Keratinocyte (primary cell): Measurements from ENCODE around the gene RPA1.
"Not testable (repeated sequence)": the region's sequence is repeated elsewhere in the genome, so short reads cannot be mapped to it uniquely, and the experiment has no call there.

Experiments used
- CTCF ChIP-seq, 3 experiments: IDR thresholded peaks in 1 of 3; conservative IDR thresholded peaks in 1 of 3; optimal IDR thresholded peaks in 1 of 3; 2 replicates in 2 of 3; 3 replicates in 1 of 3; pipeline versions ENCODE3 to v1.5.1; 2011; ENCODE audit warnings: low read length in 3 of 3, mild to moderate bottlenecking in 3 of 3, moderate library complexity in 2 of 3, control low read depth in 1 of 3, inconsistent platforms in 1 of 3; ENCODE audit not compliant: insufficient read depth in 2 of 3; ENCODE audit errors: extremely low read depth in 1 of 3
- EZH2 ChIP-seq: IDR thresholded peaks from one replicate; pipeline ENCODE4 v1.6.1; 2012; ENCODE audit warnings: inconsistent platforms, mild to moderate bottlenecking, low read length, moderate library complexity

- TF ChIP-seq CTCF (optimal IDR thresholded peaks at IDR 0.05 in 1 of 3, IDR thresholded peaks at IDR 0.05 in 1 of 3, conservative IDR thresholded peaks at IDR 0.05 in 1 of 3; ENCODE audit: extremely low read depth in 1 of 3, insufficient read depth in 2 of 3, low read length in 3 of 3); EZH2: not testable (repeated sequence)
Observed at GRCh38 chr17:1809815-1810214, 20.0 kb upstream of the RPA1 start.
